Ascending aorta (tissue), 2 donors: Measurements from ENCODE around the gene PDE3A. TPM values are rescaled to one million over a fixed set of nuclear protein-coding genes. Genes with fewer than 3 reads are reported as not detected.

Experiments
- DNase-seq, 2 donors: peaks; one replicate each; pipeline ENCODE4 v3.0.0-alpha.2; 2019; ENCODE audit warnings: low spot score in 2 of 2
- H3K27ac ChIP-seq, 2 donors: fragments of 200-600 bp; sonication (generic); one replicate each; pipeline ENCODE4 v1.5.1; 2016 to 2017; ENCODE audit warnings: mild to moderate bottlenecking in 1 of 2
- H3K27me3 ChIP-seq: fragments of 200-600 bp; sonication (generic); one replicate; pipeline ENCODE4 v1.5.1; 2017
- H3K36me3 ChIP-seq, 2 donors: fragments of 200-600 bp; sonication (generic); one replicate each; pipeline ENCODE4 v1.5.1; 2016
- H3K4me1 ChIP-seq, 2 donors: fragments of 200-600 bp; sonication (generic); one replicate each; pipeline ENCODE4 v1.5.1; 2016 to 2017; ENCODE audit warnings: mild to moderate bottlenecking in 1 of 2
- H3K4me3 ChIP-seq, 2 donors: fragments of 200-600 bp; sonication (generic); one replicate each; pipeline ENCODE4 v1.5.1; 2016 to 2017; ENCODE audit warnings: mild to moderate bottlenecking in 1 of 2
- H3K9me3 ChIP-seq, 2 donors: fragments of 200-600 bp; sonication (generic); one replicate each; pipeline ENCODE4 v1.5.1; 2016
- CTCF ChIP-seq, 3 experiments: fragments of 200-600 bp in 2 of 3; fragments of 450-650 bp in 1 of 3; sonication (generic) in 2 of 3; IDR thresholded peaks; one replicate each; pipeline ENCODE4 v1.5.1; 2016 to 2019; ENCODE audit warnings: antibody characterized with exemption in 3 of 3, mild to moderate bottlenecking in 1 of 3, moderate library complexity in 1 of 3
- intact Hi-C: fragments of 100-400 bp; cut with DNase I; formaldehyde crosslinking; loops from one replicate; pipeline ENCODE4 v1.15.1; 2023
- total RNA-seq: library from RNA; depleted of rRNA; stranded (reverse); fragments of >200 nt; gene quantifications from one replicate; pipeline ENCODE4 v1.1.0, GENCODE V29; 2016

Gene PDE3A
- total RNA-seq, 1 donor from 2014 or later: 33.7 TPM

DNA sequence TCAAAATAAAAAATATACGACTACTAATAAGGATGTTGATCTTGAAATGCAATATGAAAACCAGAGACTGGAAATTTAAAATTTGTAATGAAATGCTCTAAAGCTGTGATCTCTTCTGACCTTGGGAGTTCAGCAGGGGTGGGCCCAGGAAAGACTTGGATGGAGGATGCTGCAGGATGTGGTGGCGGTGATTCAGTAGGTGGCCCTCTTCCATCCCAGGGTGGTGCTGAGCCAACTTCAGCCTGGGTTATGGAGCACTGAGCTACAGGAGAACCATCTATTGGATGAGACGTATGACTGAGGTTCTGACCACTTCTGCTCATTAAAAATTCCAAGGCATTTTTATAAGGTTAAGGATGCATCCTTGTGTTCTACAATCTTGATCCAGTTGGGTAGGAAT lies 6.9 kb upstream of the PDE3A start:
- intact Hi-C loops: no loop called here

DNA sequence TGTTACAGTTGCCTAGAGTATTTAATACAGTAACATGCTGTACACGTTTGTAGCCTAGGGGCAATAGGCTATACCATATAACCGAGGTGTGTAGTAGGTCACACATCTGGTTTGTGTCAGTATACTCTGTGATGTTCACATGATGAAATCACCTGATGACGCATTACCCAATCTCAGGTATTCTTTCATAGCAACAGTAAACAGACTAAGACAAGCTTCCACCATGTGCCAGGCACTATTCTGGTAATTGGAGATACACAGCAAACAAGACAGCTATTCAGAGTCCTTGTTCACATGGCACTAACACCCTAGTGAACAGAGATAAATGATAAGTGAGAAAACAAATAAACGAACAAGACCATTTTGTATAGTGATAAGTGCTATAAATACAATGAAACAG lies 3.8 kb upstream of the PDE3A start:
- no peak for DNase-seq
- intact Hi-C loops: no loop called here
- Histone ChIP-seq H3K27ac (no peak overlapping the region), H3K4me3 (no peak overlapping the region), H3K9me3 (no peaks in the 10 kb centered on the region), H3K36me3 (no peaks in the 10 kb centered on the region), H3K27me3 (no peaks in the 10 kb centered on the region), H3K4me1 (no peaks in the 10 kb centered on the region)
- no peak for TF ChIP-seq CTCF (IDR thresholded peaks at IDR 0.05)

More for the DNA sequence above, 6.9 kb upstream of the PDE3A start:
- no peak for DNase-seq
- Histone ChIP-seq H3K4me1 (peaks cover 0 to 11% of the 10 kb centered on the region in 2 donors), H3K27me3 (no peaks in the 10 kb centered on the region), H3K36me3 (no peaks in the 10 kb centered on the region), H3K9me3 (no peaks in the 10 kb centered on the region), H3K4me3 (no peak overlapping the region), H3K27ac (no peak overlapping the region)
- TF ChIP-seq CTCF (IDR thresholded peaks at IDR 0.05): no peak

- no peak overlapping the region for H3K4me3 ChIP-seq
- H3K27me3 ChIP-seq: no peaks in the 10 kb centered on the region
- no peaks in the 10 kb centered on the region for H3K4me1 ChIP-seq
- no peaks in the 10 kb centered on the region for H3K9me3 ChIP-seq
- intact Hi-C loops: loop anchor here (5.0 kb wide), 4 partner anchors 105 to 625 kb away; no protein-coding TSS in a partner anchor
- H3K36me3 ChIP-seq: no peaks in the 10 kb centered on the region
- no peak for DNase-seq
- TF ChIP-seq CTCF (IDR thresholded peaks at IDR 0.05): no peak
- H3K27ac ChIP-seq: peak overlapping the region; percentile 92 to 98
Observed at GRCh38 chr12:20366776-20367409, 1.4 kb upstream of the PDE3A start.

GRCh38 chr12:20367583-20368113 lies 689 bp upstream of the PDE3A start:
- Histone ChIP-seq H3K4me3 (peak overlapping the region; percentile 63 to 94), H3K27ac (peak overlapping the region; percentile 92 to 98)
- intact Hi-C loops: loop anchor here (5.0 kb wide), 4 partner anchors 105 to 625 kb away; no protein-coding TSS in a partner anchor

GRCh38 chr12:20368651-20369304 lies 441 bp downstream of the PDE3A start:
- Histone ChIP-seq H3K4me1 (no peaks in the 10 kb centered on the region), H3K27ac (peak overlapping the region; percentile 92 to 98), H3K27me3 (no peaks in the 10 kb centered on the region), H3K36me3 (no peaks in the 10 kb centered on the region), H3K9me3 (no peaks in the 10 kb centered on the region), H3K4me3 (peak overlapping the region; percentile 63 to 94)
- intact Hi-C loops: loop anchor here (5.0 kb wide), 4 partner anchors 106 to 626 kb away; no protein-coding TSS in a partner anchor
- no peak for TF ChIP-seq CTCF (IDR thresholded peaks at IDR 0.05)
- DNase-seq: peak in 1 of 2 donors; percentile 70

More at GRCh38 chr12:20367583-20368113, 689 bp upstream of the PDE3A start:
- no peak for TF ChIP-seq CTCF (IDR thresholded peaks at IDR 0.05)
- Histone ChIP-seq H3K9me3 (no peaks in the 10 kb centered on the region), H3K36me3 (no peaks in the 10 kb centered on the region), H3K27me3 (no peaks in the 10 kb centered on the region), H3K4me1 (no peaks in the 10 kb centered on the region)
- no peak for DNase-seq
